GM19043 (cell line): ENCODE data around the gene CD69.
A peak's percentile ranks its signal among the peaks of the same experiment; 100 is the strongest.
"Not testable (repeated sequence)": the region's sequence is repeated elsewhere in the genome, so short reads cannot be mapped to it uniquely, and the experiment has no call there.

Source experiments
- ATAC-seq: cut with Tn5 transposase; IDR thresholded peaks from one replicate; pipeline ENCODE4 v1.9.1; 2021; ENCODE audit warnings: low read depth; ENCODE audit not compliant: unreplicated experiment

The CD69 gene

DNA sequence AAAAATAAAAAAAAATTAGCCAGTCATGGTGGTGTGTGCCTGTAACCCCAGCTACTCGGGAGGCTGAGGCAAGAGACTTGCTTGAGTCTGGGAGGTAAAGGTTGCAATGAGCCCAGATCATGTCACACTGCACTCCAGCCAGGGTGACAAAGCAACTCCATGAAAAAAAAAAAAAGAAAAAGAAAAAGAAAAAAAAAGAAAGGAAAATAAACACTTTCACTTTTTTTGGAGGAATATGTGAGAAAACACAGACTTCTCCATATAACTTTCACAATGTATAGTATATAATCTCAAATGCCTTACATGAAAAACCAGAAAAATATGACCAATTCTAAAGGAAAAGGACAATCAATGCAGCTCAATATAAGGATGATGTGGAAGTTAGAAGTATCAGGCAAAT, 36.7 kb downstream of the CD69 start:
- ATAC-seq: no peak

DNA sequence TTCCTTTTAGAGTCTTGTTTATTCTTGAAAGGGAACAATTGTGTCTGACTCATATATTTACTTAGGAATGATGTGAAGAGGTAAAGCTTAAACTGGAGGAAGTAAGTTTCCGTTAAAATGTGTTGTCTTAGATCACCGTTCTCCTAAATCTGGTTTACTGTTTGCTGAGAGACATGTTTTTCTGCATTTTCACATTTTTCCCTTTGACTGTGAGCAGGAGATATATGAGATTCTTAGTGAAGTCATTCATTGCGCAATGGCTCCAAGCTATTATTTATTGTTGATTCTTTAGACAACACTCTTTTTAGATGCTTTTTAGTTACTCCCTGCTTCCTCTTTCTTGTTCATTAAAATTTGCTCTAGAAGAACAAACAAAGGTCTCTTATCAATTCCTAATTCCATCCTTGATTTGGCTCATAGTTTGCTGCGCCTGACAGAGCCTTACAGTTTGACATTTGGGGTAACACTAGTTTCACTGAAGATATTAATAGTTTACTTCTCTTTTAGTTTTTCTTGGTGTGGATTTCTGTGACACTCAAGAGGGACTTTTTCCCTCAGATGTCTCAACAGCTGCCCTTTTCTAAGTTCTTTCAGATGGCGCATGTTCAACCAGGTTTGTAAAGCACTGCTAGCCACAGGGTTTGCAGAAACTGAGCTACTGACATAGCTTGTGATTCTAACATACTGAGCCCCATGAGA, 39.2 kb downstream of the CD69 start:
- peak; percentile 43 for ATAC-seq

DNA sequence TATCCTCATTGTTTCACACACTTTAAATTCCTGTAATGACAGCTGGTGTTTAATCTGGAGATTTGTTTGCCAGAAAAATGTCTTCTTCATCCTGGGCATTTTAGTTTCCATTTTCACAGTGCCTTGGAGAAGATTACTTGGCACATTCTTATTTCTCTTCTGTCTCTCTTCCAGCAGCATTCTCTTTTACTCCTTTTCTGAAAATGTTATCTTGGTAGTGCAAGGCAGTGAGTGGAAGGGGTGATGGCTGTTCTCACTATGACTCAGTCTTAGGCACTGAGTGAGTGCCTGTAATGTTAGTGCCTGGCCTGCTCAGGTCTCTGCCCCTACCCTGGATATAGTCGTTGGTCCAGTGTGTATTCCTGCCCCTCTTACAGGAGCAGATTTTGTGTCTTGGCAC, 40.9 kb downstream of the CD69 start:
- ATAC-seq: no peak

DNA sequence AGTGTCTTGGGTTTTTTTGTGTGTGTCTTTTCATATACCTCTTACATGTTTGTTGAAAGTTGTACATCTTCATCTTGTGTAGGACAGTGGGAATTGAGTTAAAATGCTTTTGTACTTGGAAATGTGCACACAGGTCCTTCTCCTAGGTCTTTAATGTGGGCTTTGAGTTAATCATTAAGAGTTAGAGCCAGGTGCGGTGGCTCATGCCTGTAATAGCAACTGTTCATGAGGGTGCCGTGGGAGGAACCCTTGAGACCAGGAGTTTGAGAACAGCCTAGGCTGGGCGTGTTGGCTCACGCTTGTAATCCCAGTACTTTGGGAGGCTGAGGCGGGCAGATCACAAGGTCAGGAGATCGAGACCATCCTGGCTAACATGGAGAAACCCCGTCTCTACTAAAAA, 41.7 kb downstream of the CD69 start:
- ATAC-seq: no peak

DNA sequence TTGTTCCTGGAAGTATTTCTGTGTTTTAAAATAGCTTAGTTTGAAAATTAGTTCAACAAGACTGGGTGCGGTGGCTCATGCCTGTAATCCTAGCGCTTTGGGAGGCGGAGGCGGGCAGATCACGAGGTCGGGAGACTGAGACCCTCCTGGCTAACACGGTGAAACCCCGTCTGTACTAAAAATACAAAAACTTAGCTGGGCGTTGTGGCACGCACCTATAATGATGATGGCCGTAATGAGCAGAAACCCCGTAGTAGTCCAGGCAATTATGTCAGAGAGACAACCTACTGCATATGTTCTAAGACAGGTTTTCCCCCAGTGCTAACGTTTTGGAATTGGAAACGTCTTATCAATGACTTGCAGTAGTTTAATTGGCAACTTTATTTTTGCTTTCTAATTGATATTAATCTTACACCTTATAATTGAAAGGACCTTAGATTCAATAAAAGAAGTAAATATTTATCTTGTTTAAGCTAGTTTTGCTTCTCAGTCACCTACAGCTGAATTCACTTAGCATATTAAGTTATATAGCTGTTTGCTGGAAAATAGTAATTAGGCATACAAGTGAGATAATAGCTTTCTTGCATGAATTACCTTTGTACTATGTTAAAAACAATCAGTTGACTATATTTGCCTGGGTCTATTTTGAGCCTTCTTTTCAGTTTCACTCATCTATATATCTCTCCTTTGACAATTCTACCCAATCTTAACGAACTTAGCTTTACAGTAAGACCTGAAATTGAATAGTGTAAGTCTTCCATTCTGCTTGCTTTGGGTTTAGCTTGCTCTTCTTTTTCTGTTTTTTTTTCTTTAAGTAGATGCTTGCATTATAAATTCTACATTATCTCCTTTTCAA, 43.4 kb downstream of the CD69 start:
- ATAC-seq: no peak

DNA sequence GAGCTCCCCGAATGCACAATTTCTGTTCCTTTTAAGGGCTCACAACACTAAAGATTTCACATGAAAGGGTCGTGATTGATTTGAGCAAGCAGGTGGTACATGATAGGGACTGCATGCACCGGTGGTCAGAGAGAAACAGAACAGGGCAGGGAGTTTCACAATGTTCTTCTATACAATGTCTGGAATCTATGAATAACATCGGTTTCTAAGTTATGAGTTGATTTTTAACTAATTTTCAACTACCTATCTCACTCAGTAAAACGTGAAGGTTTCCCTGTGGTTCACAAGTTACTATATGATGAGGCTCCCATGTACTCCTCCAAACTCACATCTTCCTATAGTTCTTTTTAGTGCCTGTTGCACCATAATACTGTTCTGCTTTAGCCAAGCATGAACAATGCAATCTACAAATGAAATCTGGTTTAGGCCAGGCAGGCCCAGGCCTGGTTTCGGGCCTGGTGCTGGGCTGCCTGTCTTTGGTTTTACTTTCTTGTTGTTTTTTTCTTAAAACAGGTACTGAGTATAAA, 47.6 kb downstream of the CD69 start:
- peak; percentile 61 for ATAC-seq

DNA sequence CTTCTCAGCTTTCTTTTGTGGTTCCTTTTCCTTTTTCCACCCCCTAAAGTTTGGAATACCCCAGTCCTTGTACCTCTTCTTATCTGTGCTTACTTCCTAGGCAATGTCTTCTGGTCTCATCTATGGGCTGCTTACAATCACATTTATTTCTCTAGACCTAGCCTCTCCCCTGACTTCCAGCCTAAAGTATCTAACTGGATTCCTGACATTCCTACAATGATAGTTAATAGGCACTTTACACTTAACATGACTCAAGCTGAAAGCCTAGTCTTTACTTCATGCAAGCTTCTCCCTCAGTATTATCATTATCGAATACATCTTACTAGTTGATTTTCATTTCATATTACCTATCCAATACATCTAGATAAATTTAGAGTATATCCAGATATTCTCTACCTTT, 49.0 kb downstream of the CD69 start:
- no peak for ATAC-seq

DNA sequence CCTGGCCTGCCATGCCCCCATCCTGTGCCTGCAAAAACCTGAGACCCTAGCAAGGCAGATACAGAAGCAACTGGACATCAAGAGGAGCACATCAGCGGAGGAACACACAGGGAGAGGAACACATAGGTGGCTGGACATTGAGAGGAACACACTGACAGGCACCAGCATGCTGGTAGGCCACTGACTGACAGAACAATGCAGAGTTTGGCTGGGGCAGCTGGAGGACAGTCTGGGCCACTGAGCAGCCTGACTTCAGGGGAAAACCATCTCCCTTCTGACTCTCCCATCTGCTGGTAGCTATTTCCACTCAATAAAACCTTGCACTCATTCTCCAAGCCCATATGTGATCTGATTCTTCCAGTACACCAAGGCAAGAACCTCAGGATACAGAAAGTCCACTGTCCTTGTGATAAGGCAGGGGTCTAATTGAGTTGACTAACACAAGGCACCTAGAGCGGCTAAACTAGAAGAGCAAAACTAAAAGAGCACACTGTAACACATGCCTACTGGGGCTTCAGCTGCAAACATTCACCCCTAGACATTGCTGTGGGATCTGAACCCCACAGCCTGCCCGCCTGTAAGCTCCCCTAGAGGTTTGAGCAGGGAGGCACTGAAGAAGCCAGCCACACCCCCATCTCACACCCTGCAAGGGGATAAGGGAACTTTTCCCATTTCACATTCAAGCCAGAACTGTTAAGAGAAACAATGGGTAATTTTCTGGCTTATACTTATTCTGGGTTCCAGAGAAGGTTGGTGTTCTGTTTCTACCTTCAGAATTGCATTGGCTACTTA, 49.9 kb downstream of the CD69 start:
- ATAC-seq: no peak

DNA sequence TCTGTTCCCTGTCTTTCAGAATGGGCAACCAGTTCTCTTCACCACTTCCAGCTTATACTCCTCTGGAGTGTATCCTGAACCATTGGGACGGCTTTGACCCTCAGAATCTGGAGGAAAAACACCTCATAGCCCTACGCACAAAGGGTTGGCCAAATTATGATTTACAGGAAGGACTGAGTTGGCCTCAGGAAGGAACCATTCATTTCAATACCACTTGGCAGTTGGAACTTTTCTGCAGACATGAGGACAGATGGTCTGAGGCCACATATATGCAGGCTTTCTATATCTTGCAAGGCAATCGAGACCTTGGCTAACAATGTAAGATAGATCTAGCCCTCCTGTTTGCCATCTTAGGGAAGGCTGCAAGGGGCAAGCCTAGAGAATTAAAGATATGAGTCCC, 51.8 kb downstream of the CD69 start:
- ATAC-seq: no peak

DNA sequence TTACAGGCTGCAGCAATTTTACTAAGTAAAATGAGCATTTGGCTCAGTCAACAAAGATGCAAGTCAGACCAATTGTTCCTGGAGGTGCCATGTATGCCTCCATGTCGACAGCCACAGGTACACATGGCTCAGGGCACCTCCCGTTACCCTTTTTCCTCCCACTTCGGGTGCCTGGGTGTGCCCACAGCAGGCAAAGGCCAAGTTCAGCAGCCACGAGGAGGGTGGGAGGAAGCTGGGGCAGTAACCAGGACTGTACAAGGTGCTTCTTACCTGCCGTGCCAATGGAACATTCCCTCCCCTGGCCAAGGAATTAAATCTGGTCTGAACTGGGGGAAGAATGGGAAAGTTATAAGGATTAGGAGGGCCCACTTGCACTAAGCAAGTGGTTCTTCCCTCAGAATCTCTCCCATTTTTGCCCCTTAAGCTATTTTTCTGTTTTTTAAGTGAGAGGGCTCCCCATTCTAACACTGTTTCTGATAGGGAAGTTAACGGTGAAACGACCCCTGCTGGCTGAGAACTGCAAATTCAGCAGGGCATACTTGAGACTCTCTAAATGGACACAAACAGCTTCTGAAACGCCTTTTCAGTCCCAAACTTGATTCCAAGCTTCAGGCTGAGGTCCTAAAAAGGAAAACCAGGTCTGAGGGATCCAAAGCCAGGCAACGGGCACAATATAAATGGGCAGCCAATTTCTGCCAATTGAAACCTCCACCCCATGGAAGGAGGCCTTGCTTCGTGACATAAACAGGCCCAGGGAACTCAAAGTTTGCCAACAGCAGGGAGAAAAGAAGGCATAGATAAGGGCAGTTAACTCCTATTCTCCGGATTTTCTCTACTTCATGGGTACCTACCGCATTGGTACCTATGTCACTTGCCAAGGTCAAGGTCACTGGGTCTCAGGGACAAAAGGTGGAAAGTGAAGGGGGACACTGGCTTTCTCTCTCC, 52.6 kb downstream of the CD69 start:
- ATAC-seq: no peak

DNA sequence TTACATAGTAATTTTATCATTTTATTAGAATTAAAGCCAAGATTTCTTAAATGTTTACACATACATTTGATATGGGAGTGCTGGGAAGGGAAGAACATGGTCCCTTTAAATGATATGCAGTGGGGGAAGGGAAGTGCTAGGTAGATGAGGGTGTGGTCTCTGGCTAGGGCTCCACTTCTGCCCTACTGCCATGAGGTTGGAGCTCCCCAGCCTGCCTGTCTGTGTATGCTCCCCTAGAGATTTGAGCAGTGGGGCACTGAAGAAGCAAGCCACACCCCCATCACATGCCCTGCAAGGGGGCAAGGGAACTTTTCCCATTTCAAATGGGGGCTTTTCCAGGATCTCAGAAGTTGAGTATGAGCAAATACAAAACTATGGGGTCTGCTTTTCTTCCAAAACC, 53.3 kb downstream of the CD69 start:
- ATAC-seq: no peak

DNA sequence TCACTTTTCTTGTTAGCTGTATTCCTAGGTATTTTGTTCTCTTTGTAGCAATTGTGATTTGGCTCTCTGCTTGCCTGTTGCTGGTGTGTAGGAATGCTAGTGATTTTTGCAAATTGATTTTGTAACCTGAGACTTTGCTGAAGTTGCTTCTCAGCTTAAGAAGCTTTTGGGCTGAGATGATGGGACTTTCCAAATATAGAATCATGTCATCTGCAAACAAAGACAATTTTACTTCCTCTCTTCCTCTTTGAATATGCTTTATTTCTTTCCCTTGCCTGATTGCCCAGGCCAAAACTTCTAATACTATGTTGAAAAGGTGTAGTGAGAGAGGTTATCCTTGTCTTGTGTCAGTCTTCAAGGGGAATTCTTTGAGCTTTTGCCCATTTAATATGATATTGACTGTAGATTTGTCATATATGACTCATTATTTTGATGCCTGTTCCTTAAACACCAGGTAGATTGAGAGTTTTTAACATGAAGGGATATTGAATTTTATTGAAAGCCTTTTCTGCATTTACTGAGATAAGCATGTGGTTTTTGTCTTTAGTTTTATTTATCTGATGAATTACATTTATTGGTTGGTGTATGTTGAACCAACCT, 54.5 kb downstream of the CD69 start:
- no peak for ATAC-seq

DNA sequence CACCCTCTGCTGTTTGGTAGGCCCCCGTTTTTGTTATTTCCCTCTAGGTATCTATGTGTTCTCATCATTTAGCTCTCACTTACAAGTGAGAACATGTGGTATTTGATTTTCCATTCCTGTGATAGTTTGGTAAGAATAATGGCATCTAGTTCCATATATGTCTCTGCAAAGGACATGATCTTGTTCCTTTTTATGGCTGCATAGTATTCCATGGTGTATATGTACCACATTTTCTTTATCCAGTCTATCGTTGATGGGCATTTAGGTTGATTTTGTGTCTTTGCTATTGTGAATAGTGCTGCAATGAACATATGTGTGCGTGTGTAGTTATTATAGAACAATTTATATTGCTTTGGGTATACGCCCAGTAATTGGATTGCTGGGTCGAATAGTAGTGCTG, 56.1 kb downstream of the CD69 start:
- not testable (repeated sequence) for ATAC-seq
